SU-DHL-6 (cell line): ENCODE results near the gene COL18A1.

Source experiments
- EZH2phosphoT487 ChIP-seq: fragments of 200-600 bp; sonication (generic), shearing (Covaris generic); conservative IDR thresholded peaks from 2 replicates; pipeline ENCODE4 v1.6.1; 2018; ENCODE audit warnings: mild to moderate bottlenecking, antibody characterized with exemption, low read length, moderate library complexity, mixed read lengths
- TF ChIP-seq, protein P1 (sequence below): fragments of 200-600 bp; sonication (generic); IDR thresholded peaks from one replicate; pipeline ENCODE4 v1.5.1; 2017; ENCODE audit warnings: antibody characterized with exemption, mild to moderate bottlenecking, low read length, moderate library complexity; ENCODE audit not compliant: insufficient read depth, poor library complexity, severe bottlenecking

DNA sequence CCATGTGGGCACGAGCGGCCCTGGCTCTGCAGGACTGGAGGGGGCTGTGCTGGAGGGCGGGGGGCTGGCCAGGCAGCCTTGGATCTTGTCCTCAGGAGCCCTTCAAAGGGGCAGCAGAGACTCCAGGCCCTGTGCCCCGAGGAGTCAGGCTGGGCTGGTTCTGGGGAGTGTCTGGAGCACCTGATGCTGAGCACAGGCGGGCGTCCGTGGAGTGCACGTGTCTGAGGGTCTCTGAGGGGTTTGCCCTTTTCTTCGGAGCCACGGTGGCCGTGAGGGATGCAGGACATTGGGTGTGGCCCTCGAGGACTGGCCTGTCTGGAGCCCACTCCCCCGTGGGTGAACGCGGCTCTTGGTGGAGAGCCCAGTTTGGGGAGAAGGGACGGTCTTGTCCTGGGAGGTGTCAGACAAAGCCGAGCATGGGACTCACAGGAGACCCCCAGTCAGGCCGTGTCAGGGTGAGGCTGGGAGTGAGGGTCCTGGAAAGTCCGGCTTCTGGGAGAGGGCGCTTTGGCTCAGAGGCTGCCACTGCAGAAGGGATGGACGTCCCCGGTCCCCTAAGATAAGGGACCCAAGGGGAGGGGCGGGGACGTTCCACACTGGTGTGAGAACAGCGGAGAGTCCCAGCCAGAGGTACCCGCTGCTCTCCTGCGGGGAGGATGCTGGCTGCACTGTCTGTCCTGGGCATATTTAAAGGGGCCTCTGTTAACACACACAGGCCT lies 60.8 kb downstream of the COL18A1 start:
- TF ChIP-seq, protein P1, sequence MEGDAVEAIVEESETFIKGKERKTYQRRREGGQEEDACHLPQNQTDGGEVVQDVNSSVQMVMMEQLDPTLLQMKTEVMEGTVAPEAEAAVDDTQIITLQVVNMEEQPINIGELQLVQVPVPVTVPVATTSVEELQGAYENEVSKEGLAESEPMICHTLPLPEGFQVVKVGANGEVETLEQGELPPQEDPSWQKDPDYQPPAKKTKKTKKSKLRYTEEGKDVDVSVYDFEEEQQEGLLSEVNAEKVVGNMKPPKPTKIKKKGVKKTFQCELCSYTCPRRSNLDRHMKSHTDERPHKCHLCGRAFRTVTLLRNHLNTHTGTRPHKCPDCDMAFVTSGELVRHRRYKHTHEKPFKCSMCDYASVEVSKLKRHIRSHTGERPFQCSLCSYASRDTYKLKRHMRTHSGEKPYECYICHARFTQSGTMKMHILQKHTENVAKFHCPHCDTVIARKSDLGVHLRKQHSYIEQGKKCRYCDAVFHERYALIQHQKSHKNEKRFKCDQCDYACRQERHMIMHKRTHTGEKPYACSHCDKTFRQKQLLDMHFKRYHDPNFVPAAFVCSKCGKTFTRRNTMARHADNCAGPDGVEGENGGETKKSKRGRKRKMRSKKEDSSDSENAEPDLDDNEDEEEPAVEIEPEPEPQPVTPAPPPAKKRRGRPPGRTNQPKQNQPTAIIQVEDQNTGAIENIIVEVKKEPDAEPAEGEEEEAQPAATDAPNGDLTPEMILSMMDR = no peak
- TF ChIP-seq EZH2phosphoT487 = no peak
